ENCODE results near the gene OTULINL. TPM values are rescaled to one million over a fixed set of nuclear protein-coding genes. Genes with fewer than 3 reads are reported as not detected.
"Not testable (repeated sequence)": the region's sequence is repeated elsewhere in the genome, so short reads cannot be mapped to it uniquely, and the experiment has no call there.

OTULINL gene
- total RNA-seq, 1 donor from 2014 or later = 1.8 TPM

DNA sequence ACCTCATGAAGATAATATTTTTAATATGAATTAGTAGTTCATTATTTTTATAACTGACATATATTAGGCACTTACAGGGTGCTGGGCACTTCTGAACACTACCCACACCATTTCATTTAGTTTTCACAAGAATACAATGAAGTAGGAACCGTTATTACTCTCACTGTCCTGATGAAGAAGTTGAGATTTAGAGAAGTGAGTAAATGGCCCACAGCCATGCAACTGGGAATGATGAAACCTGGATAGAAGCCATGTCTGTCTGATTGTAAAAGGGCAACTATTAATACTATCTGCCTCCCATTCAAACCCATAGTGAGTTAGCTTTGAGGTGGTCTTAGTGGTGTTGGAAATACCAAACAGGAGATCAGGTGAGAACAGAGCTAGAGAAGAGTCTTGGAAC, 29.6 kb upstream of the OTULINL start:
- no peak overlapping the region for H3K4me3 ChIP-seq (ENCODE audit: low read depth, low read length)
- no peak for DNase-seq (ENCODE audit: low read depth)
- TF ChIP-seq, protein P1, sequence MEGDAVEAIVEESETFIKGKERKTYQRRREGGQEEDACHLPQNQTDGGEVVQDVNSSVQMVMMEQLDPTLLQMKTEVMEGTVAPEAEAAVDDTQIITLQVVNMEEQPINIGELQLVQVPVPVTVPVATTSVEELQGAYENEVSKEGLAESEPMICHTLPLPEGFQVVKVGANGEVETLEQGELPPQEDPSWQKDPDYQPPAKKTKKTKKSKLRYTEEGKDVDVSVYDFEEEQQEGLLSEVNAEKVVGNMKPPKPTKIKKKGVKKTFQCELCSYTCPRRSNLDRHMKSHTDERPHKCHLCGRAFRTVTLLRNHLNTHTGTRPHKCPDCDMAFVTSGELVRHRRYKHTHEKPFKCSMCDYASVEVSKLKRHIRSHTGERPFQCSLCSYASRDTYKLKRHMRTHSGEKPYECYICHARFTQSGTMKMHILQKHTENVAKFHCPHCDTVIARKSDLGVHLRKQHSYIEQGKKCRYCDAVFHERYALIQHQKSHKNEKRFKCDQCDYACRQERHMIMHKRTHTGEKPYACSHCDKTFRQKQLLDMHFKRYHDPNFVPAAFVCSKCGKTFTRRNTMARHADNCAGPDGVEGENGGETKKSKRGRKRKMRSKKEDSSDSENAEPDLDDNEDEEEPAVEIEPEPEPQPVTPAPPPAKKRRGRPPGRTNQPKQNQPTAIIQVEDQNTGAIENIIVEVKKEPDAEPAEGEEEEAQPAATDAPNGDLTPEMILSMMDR (conservative IDR thresholded peaks at IDR 0.05; ENCODE audit: low read depth, low read length) = no peak

DNA sequence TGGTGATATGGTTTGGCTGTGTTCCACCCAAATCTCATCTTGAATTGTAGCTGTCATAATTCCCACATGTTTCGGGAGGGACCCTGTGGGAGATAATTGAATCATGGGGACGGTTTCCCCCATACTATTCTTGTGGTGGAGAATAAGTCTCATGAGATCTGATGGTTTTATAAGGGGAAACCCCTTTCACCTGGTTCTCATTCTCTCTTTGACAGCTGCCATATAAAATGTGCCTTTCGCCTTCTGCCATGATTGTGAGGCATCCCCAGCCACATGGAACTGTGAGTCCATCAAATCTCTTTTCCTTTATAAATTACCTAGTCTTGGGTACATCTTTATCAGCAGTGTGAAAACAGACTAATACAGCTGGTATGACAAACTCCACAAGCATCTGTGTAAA, 27.3 kb upstream of the OTULINL start:
- H3K4me3 ChIP-seq (ENCODE audit: low read depth, low read length); DNase-seq (ENCODE audit: low read depth): not testable (repeated sequence)

DNA sequence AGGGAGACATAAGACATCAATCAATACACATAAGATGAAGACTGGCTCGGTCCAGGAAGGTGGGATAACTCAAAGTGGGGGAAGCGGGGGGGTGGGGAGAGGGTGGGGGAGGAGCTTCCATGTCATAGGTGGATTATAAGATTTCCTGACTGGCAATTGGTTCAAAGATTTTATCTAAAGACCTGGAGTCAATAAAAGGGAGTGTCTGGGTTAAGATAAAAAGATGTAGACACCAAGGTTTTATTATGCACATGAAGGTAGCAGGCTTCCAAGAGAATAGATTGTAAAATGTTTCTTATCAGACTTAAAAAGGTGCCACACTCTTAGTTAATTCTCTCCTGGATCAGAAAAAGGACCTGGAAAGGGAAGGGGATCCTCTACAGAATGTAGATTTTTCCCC, 25.6 kb upstream of the OTULINL start:
- H3K4me3 ChIP-seq (ENCODE audit: low read depth, low read length) = no peak overlapping the region
- DNase-seq (ENCODE audit: low read depth) = no peak

DNA sequence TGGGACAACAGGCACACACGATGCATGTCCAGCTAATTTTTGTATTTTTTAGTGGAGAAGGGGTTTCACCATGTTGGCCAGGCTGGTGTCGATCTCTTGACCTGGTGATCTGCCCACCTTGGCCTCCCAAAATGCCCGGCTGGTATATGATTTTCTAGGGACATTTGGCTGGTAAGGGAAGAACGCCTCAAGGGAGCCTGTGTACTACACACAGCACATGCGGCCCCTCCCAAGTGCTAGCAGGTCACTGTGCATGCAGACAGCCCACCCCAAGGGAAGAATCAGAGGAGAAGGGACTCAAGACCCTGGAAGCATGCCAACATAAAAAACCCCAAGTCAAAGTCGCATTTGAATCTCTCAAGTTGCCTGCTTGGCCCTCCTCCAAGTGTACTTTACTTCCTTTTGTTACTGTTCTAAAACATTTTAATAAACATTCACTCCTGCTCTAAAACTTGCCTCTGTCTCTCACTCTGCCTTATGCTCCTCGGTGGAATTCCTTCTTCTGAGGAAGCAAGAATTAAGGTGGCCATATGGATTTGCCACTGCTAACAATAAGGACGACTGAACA, 24.3 kb upstream of the OTULINL start:
- H3K4me3 ChIP-seq (ENCODE audit: low read depth, low read length) = no peak overlapping the region
- DNase-seq (ENCODE audit: low read depth) = no peak
- TF ChIP-seq, protein P1 (conservative IDR thresholded peaks at IDR 0.05; ENCODE audit: low read depth, low read length) = no peak

More for the DNA sequence above, 25.6 kb upstream of the OTULINL start:
- TF ChIP-seq, protein P1 (conservative IDR thresholded peaks at IDR 0.05; ENCODE audit: low read depth, low read length) = no peak

DNA sequence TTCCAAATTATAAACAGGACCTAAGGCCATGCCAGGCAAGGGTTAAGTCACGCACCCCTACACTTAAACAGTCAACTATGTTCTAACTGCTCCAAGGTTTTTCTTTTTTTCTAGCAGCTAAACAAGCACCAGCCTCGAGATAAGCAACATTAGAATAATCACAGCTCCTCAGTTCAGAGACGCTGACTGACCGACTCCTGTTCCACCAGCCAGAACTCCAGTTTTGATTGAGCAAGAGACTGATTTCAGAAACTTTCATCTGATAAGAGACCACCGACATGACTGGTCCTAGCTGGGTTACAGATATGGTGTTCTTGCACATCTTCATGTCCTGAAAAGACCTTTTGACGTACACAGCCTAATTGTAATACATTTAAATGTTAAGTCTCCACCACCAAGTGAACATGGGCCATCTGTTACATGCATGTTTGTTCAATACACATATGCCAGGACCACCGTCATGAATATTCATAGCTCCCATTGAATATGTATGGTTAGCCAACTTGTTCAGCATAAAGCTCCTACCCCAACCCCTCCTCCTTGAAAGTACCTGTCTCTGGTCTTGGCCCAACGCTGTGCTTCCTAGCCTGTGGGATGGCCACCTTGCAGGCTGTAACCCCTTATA, 23.7 kb upstream of the OTULINL start:
- H3K4me3 ChIP-seq (ENCODE audit: low read depth, low read length) = no peak overlapping the region
- no peak for DNase-seq (ENCODE audit: low read depth)
- TF ChIP-seq, protein P1 (conservative IDR thresholded peaks at IDR 0.05; ENCODE audit: low read depth, low read length) = no peak

- TF ChIP-seq, protein P1 (conservative IDR thresholded peaks at IDR 0.05; ENCODE audit: low read depth, low read length) = no peak
These were observed 21.4 kb upstream of the OTULINL start for GRCh38 chr5:14560091-14560595.

GRCh38 chr5:14561741-14562140, 19.9 kb upstream of the OTULINL start:
- H3K4me3 ChIP-seq (ENCODE audit: low read depth, low read length) = no peak overlapping the region
- no peak for DNase-seq (ENCODE audit: low read depth)
- TF ChIP-seq, protein P1 (conservative IDR thresholded peaks at IDR 0.05; ENCODE audit: low read depth, low read length) = no peak

More at GRCh38 chr5:14560091-14560595, 21.4 kb upstream of the OTULINL start:
- no peak overlapping the region for H3K4me3 ChIP-seq (ENCODE audit: low read depth, low read length)
- no peak for DNase-seq (ENCODE audit: low read depth)
